MM.1S (cell line): ENCODE measurements around the gene SYTL5.

Experiments used
- EZH2 ChIP-seq: fragments of 300-600 bp; sonication (generic); optimal IDR thresholded peaks from 2 replicates; pipeline ENCODE3; 2017; ENCODE audit warnings: low read depth, mild to moderate bottlenecking, antibody characterized with exemption, low read length, mixed read lengths
- EZH2phosphoT487 ChIP-seq: fragments of 300-600 bp; sonication (generic); IDR thresholded peaks from 2 replicates; pipeline ENCODE4 v1.6.1; 2018; ENCODE audit warnings: antibody characterized with exemption, low read length
- TF ChIP-seq, protein P1 (sequence below): fragments of 300-600 bp; sonication (generic); IDR thresholded peaks from 2 replicates; pipeline ENCODE4 v1.5.1; 2016; ENCODE audit warnings: antibody characterized with exemption, low read length, mixed read lengths

DNA sequence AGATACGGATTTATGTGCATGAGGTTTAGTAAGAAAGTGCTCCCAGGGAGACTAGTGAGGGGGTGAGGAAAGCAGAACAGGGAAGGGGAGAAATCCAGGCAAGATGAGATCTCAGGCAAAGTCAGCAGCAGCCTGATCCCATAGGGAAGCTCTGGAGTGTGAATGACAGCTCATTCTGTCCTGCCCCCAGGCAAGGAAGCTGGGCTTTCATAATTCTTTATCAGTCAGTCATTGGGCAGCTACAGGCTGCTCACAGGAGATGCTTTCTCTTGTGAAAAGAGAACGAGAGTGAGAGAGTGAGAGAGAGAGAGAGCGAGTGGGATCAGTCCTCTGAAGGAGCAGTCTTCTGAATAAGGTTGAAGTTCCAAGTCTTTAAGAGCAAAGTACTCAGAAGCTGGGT lies 166.2 kb downstream of the SYTL5 start:
- TF ChIP-seq, protein P1, sequence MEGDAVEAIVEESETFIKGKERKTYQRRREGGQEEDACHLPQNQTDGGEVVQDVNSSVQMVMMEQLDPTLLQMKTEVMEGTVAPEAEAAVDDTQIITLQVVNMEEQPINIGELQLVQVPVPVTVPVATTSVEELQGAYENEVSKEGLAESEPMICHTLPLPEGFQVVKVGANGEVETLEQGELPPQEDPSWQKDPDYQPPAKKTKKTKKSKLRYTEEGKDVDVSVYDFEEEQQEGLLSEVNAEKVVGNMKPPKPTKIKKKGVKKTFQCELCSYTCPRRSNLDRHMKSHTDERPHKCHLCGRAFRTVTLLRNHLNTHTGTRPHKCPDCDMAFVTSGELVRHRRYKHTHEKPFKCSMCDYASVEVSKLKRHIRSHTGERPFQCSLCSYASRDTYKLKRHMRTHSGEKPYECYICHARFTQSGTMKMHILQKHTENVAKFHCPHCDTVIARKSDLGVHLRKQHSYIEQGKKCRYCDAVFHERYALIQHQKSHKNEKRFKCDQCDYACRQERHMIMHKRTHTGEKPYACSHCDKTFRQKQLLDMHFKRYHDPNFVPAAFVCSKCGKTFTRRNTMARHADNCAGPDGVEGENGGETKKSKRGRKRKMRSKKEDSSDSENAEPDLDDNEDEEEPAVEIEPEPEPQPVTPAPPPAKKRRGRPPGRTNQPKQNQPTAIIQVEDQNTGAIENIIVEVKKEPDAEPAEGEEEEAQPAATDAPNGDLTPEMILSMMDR: no peak
- no peak for TF ChIP-seq EZH2
- TF ChIP-seq EZH2phosphoT487: no peak
